Activated T-cell treated with anti-CD3 and anti-CD28 coated beads for 4 hours (primary cell): ENCODE measurements around the gene CLCN5.
A peak's percentile ranks its signal among the peaks of the same experiment; 100 is the strongest.

Experiments
- DNase-seq: peaks from one replicate; pipeline ENCODE4 v3.0.0-alpha.2; 2020

Gene CLCN5

GRCh38 chrX:49922291-49923241 is at the start of gene CLCN5:
Gene CLCN5, plus strand, starts transcription at chrX:49922596. Its CDS starts 2,703 bp downstream, at chrX:49925299.
- peak; percentile 85 for DNase-seq

- peak; percentile 18 for DNase-seq
Observed at GRCh38 chrX:49876750-49877149, 45.6 kb upstream of the CLCN5 start.

GRCh38 chrX:49877397-49878101 is 44.8 kb upstream of the CLCN5 start:
- no peak for DNase-seq

- no peak for DNase-seq
Observed at GRCh38 chrX:49878128-49878833, 44.1 kb upstream of the CLCN5 start.

- DNase-seq: peak; percentile 65
Observed at GRCh38 chrX:49878834-49879655, 43.4 kb upstream of the CLCN5 start, which contains the start of gene USP27X. Gene USP27X, plus strand, starts transcription at chrX:49879484. Its CDS starts 824 bp downstream, at chrX:49880308.

- DNase-seq: peak; percentile 2
Observed at GRCh38 chrX:49879656-49880277, 42.6 kb upstream of the CLCN5 start.

- no peak for DNase-seq
Observed at GRCh38 chrX:49880668-49881067, 41.7 kb upstream of the CLCN5 start.

GRCh38 chrX:49884290-49884862 is 38.0 kb upstream of the CLCN5 start:
- DNase-seq: peak; percentile 36

GRCh38 chrX:49892542-49892941 is 29.9 kb upstream of the CLCN5 start:
- no peak for DNase-seq

GRCh38 chrX:49896951-49897350 is 25.4 kb upstream of the CLCN5 start:
- no peak for DNase-seq

GRCh38 chrX:49901048-49901447 is 21.3 kb upstream of the CLCN5 start:
- DNase-seq: no peak

- no peak for DNase-seq
Observed at GRCh38 chrX:49910344-49910743, 12.1 kb upstream of the CLCN5 start.

- no peak for DNase-seq
Observed at GRCh38 chrX:49912086-49912485, 10.3 kb upstream of the CLCN5 start.

GRCh38 chrX:49912861-49913260 is 9.5 kb upstream of the CLCN5 start:
- no peak for DNase-seq

- peak; percentile 38 for DNase-seq
Observed at GRCh38 chrX:49915361-49916222, 6.8 kb upstream of the CLCN5 start.

GRCh38 chrX:49919617-49920016 is 2.8 kb upstream of the CLCN5 start:
- no peak for DNase-seq

- DNase-seq: no peak
Observed at GRCh38 chrX:49921109-49921508, 1.3 kb upstream of the CLCN5 start.

- DNase-seq: no peak
Observed at GRCh38 chrX:49925176-49925575, 2.8 kb downstream of the CLCN5 start.

- DNase-seq: no peak
Observed at GRCh38 chrX:49930039-49930438, 7.6 kb downstream of the CLCN5 start.

GRCh38 chrX:49932791-49933190 is 10.4 kb downstream of the CLCN5 start:
- no peak for DNase-seq
